GM10266 (cell line): Measurements from ENCODE around the gene IL22.

Experiments
- DNase-seq: peaks from one replicate; pipeline ENCODE4 v3.0.0; 2012; ENCODE audit errors: extremely low spot score
- TF ChIP-seq, protein P1 (sequence below): IDR thresholded peaks from 2 replicates; pipeline ENCODE4 v1.5.1; 2012; ENCODE audit warnings: mild to moderate bottlenecking, low read depth; ENCODE audit not compliant: control insufficient read depth, insufficient read depth; ENCODE audit errors: missing control alignments

IL22 gene

GRCh38 chr12:68199127-68199526 is 54.3 kb downstream of the IL22 start:
- DNase-seq = no peak
- TF ChIP-seq, protein P1, sequence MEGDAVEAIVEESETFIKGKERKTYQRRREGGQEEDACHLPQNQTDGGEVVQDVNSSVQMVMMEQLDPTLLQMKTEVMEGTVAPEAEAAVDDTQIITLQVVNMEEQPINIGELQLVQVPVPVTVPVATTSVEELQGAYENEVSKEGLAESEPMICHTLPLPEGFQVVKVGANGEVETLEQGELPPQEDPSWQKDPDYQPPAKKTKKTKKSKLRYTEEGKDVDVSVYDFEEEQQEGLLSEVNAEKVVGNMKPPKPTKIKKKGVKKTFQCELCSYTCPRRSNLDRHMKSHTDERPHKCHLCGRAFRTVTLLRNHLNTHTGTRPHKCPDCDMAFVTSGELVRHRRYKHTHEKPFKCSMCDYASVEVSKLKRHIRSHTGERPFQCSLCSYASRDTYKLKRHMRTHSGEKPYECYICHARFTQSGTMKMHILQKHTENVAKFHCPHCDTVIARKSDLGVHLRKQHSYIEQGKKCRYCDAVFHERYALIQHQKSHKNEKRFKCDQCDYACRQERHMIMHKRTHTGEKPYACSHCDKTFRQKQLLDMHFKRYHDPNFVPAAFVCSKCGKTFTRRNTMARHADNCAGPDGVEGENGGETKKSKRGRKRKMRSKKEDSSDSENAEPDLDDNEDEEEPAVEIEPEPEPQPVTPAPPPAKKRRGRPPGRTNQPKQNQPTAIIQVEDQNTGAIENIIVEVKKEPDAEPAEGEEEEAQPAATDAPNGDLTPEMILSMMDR = no peak

GRCh38 chr12:68198507-68199086 is 54.8 kb downstream of the IL22 start:
- TF ChIP-seq, protein P1 = no peak
- DNase-seq = no peak
